Esophagus muscularis mucosa (tissue), 3 donors: ENCODE data around the gene TEX50.

ENCODE experiments used
- CTCF ChIP-seq, 3 experiments: fragments of 200-600 bp in 2 of 3; fragments of 450-650 bp in 1 of 3; sonication (generic) in 2 of 3; IDR thresholded peaks; one replicate each; pipeline ENCODE4 v1.5.1; 2017 to 2019; ENCODE audit warnings: antibody characterized with exemption in 3 of 3, mild to moderate bottlenecking in 2 of 3, moderate library complexity in 1 of 3
- POLR2A ChIP-seq: fragments of 450-650 bp; IDR thresholded peaks from one replicate; pipeline ENCODE4 v1.6.1; 2017; ENCODE audit warnings: antibody characterized with exemption, moderate library complexity, mild to moderate bottlenecking, low read depth
- POLR2AphosphoS5 ChIP-seq, 2 donors: sonication (generic); formaldehyde crosslinking; IDR thresholded peaks; one replicate each; pipeline ENCODE4 v1.6.1; 2017; ENCODE audit warnings: antibody characterized with exemption in 2 of 2

DNA sequence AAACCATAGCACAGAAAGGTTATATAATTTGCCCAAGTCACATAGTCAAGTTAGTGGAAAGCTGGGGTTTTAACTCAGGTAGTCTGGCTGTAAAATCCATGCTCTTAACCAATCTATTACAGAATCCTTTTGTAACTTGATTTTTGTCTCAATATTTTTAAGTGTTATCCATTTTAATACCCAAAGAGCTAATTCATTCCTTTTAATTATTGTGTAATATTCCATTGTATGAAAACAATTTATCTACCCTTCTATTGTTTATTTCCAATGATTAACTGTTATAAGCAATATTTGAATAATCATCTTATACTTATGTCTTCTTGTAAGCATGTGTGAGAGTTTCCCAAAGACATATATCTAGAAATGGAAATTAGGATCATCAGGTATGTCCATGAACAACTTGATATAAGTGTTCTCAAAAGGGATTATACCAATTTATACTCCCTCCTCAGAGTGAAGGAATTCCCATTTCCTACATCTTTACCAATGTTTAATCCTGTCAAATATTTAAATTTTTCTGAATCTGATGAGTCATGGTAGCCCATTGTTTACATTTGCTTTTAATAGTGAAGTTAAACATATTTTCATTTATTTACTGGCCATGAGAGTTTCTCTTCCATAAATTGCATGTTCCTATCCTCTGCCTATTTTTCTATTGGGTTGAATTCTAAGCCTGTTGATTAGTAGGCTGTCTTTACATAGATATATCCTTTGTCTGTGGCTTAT lies 13.9 kb downstream of the TEX50 start:
- no peak for TF ChIP-seq CTCF (IDR thresholded peaks at IDR 0.05)
- no peak for TF ChIP-seq POLR2A
- no peak for TF ChIP-seq POLR2AphosphoS5 (IDR thresholded peaks at IDR 0.05)
